GM15510 (cell line): ENCODE measurements around the gene TICRR.

Experiments used
- POLR2A ChIP-seq: IDR thresholded peaks from 3 replicates; pipeline ENCODE4 v1.6.1; 2011; ENCODE audit warnings: borderline replicate concordance; ENCODE audit not compliant: insufficient read length; ENCODE audit errors: extremely low read depth

TICRR gene

GRCh38 chr15:89555768-89556167, 19.5 kb upstream of the TICRR start:
- no peak for TF ChIP-seq POLR2A

- no peak for TF ChIP-seq POLR2A
Measured at GRCh38 chr15:89556413-89557262, 18.6 kb upstream of the TICRR start.

GRCh38 chr15:89559769-89560264, 15.5 kb upstream of the TICRR start:
- TF ChIP-seq POLR2A = no peak

- no peak for TF ChIP-seq POLR2A
Measured at GRCh38 chr15:89566181-89566580, 9.1 kb upstream of the TICRR start.

GRCh38 chr15:89566621-89567294, 8.5 kb upstream of the TICRR start:
- no peak for TF ChIP-seq POLR2A

GRCh38 chr15:89569090-89569745, 6.1 kb upstream of the TICRR start:
- no peak for TF ChIP-seq POLR2A

- TF ChIP-seq POLR2A = no peak
Measured at GRCh38 chr15:89575656-89576416, 567 bp downstream of the TICRR start.

GRCh38 chr15:89576417-89576773, 1.1 kb downstream of the TICRR start:
- TF ChIP-seq POLR2A = no peak

- TF ChIP-seq POLR2A = no peak
Measured at GRCh38 chr15:89577776-89578115, 2.5 kb downstream of the TICRR start.

- no peak for TF ChIP-seq POLR2A
Measured at GRCh38 chr15:89578146-89578545, 2.9 kb downstream of the TICRR start.

GRCh38 chr15:89586651-89587050, 11.4 kb downstream of the TICRR start:
- TF ChIP-seq POLR2A = no peak

- no peak for TF ChIP-seq POLR2A
Measured at GRCh38 chr15:89587955-89588354, 12.7 kb downstream of the TICRR start.

- TF ChIP-seq POLR2A = no peak
Measured at GRCh38 chr15:89591834-89592233, 16.6 kb downstream of the TICRR start.

- no peak for TF ChIP-seq POLR2A
Measured at GRCh38 chr15:89593018-89593417, 17.7 kb downstream of the TICRR start.

GRCh38 chr15:89599021-89599420, 23.8 kb downstream of the TICRR start:
- TF ChIP-seq POLR2A = no peak
